ENCODE data around the gene CFAP58.
"Not testable (repeated sequence)": the region's sequence is repeated elsewhere in the genome, so short reads cannot be mapped to it uniquely, and the experiment has no call there.

The CFAP58 gene

DNA sequence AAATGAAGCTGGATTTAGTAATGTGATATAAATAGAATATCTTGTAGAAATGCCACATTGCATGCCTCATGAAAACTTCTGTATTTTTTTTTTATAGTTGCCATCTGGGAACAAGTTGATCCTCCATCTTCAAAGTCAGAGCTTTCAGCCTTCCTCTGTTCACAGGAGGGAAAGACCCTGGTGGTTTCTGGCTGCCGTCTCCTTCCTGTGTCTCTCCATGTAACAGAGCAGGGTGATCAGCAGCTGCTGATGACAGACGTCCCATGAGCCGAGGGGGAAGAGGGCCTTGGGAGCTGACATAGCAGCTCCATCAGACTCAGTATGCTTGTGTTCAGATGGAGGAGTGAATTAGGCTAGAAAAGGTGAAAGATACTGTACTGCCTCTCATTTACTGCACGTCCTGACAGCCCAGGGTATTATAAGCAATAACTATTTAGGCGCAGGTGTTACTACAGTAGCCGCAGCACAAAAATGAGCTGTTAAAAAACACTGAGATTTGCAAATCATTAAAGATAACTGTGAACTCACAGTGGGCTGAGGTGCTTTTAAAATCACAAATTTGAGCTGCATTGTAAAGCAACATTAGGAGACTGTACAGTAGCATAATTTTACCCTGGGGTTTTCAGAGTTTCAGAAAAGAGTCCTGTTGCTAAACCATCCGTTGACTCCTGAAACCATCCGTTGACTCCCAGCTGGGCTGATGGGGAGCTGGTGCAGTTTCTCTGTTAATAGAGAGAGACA is 103.3 kb downstream of the CFAP58 start:
- in situ Hi-C loops (cut with MboI; ENCODE audit: low sequenced_read_pairs, unreplicated experiment) = no loop called here
- DNase-seq (ENCODE audit: low spot score) = no peak
- TF ChIP-seq, protein P1, sequence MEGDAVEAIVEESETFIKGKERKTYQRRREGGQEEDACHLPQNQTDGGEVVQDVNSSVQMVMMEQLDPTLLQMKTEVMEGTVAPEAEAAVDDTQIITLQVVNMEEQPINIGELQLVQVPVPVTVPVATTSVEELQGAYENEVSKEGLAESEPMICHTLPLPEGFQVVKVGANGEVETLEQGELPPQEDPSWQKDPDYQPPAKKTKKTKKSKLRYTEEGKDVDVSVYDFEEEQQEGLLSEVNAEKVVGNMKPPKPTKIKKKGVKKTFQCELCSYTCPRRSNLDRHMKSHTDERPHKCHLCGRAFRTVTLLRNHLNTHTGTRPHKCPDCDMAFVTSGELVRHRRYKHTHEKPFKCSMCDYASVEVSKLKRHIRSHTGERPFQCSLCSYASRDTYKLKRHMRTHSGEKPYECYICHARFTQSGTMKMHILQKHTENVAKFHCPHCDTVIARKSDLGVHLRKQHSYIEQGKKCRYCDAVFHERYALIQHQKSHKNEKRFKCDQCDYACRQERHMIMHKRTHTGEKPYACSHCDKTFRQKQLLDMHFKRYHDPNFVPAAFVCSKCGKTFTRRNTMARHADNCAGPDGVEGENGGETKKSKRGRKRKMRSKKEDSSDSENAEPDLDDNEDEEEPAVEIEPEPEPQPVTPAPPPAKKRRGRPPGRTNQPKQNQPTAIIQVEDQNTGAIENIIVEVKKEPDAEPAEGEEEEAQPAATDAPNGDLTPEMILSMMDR (IDR thresholded peaks at IDR 0.05; ENCODE audit: borderline replicate concordance, control extremely low read depth, extremely low read depth, insufficient read depth, missing control alignments) = no peak

DNA sequence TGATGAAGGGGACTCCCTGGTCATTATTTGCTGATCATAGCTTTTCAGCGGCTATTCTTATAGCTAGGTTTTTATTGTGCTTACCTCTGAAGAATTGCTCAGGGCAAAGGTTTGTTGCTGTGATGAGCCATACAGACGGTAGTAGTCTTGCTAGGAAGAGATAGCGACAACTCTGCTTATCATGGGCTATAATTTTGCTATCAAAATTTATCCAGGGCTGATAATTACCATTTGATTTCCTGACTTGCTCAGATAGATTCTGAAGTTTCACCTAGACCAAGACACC is 103.9 kb downstream of the CFAP58 start:
- in situ Hi-C loops (cut with MboI; ENCODE audit: low sequenced_read_pairs, unreplicated experiment) = no loop called here
- DNase-seq (ENCODE audit: low spot score) = no peak

DNA sequence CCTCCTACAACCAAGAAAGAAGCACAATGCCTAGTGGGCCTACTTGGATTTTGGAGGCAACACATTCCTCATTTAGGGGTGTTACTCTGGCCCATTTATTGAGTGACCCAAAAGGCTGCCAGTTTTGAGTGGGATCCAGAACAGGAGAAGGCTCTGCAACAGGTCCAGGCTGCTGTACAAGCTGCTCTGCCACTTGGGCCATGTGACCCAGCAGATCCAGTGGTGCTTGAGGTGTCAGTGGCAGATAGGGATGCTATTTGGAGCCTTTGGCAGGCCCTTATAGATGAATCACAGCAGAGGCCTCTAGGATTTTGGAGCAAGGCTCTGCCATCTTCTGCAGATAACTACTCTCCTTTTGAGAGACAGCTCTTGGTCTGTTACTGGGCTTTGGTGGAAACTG is 111.9 kb downstream of the CFAP58 start:
- DNase-seq (ENCODE audit: low spot score); in situ Hi-C loops (cut with MboI; ENCODE audit: low sequenced_read_pairs, unreplicated experiment): not testable (repeated sequence)

More for the DNA sequence above, 103.9 kb downstream of the CFAP58 start:
- TF ChIP-seq, protein P1 (IDR thresholded peaks at IDR 0.05; ENCODE audit: borderline replicate concordance, control extremely low read depth, extremely low read depth, insufficient read depth, missing control alignments) = no peak

DNA sequence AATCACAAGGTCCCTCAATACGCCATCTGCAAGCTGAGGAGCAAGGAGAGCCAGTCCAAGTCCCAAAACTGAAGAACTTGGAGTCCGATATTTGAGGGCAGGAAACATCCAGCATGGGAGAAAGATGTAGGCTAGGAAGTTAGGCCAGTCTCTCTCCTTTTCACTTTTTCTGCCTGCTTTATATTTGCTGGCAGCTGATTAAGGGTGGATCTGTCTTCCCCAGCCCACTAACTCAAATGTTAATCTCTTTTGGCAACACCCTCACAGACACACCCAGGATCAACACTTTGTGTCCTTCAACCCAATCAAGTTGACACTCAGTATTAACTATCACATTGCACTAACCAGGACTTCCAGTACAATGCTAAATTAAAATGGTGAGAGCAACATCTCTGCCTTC is 115.2 kb downstream of the CFAP58 start:
- DNase-seq (ENCODE audit: low spot score); in situ Hi-C loops (cut with MboI; ENCODE audit: low sequenced_read_pairs, unreplicated experiment): not testable (repeated sequence)

DNA sequence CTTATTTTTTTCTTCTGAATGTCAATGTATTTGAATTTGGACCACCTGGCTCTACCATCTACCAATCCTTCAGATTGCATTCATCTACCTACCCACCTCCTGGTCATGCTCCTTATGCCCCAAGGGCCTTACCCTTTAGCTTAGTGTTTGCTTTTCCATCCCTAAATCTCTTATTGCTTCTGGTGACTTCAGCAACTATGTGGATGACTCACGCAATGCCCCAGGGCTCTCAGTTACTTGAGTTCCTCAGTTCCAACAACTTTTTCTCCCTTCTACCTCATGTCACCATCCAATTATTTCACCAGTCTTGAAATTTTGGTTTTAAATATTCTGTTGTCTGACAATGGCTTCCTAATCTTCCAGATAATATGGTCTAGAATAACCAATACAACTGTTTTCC is 118.9 kb downstream of the CFAP58 start:
- in situ Hi-C loops (cut with MboI; ENCODE audit: low sequenced_read_pairs, unreplicated experiment) = no loop called here
- TF ChIP-seq, protein P1 (IDR thresholded peaks at IDR 0.05; ENCODE audit: borderline replicate concordance, control extremely low read depth, extremely low read depth, insufficient read depth, missing control alignments) = no peak
- DNase-seq (ENCODE audit: low spot score) = no peak

DNA sequence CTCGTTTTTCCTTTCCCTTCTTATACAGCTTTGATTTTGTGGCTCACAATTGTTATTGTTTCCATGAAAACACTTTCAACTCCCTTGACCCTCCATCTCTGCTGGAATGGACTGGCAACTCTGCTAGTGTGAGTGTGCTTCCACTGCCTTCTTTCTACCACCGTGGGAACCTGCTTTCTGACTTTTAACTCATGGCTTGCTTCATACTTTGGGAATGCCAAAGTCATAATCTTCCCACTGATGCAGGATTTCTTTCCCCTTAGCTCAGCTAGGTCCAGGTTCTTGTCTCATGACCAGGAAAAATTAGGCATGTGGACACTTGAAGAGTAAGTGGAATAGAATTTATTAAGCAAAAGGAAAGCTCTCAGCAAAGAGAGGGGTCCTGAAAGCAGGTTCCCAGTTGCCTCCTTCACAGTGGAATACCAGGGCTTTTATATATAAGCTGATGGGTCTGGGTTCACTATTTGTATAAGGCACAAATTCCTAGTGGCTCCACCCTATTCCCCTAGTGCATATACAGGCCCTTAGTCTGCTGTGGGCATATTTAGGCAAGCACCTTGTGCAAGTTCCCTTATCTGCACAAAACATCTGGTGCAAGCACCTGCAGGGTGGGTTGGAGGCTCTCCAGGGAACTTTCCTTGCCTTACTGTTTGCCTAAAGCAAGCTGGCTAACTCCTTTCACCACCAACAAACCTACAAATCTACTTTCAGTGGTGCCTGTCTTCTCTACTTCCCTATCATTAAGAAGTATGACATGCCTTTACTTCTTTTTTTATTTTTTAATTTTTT is 119.5 kb downstream of the CFAP58 start:
- no peak for DNase-seq (ENCODE audit: low spot score)
- TF ChIP-seq, protein P1 (IDR thresholded peaks at IDR 0.05; ENCODE audit: borderline replicate concordance, control extremely low read depth, extremely low read depth, insufficient read depth, missing control alignments) = no peak
- in situ Hi-C loops (cut with MboI; ENCODE audit: low sequenced_read_pairs, unreplicated experiment) = no loop called here

DNA sequence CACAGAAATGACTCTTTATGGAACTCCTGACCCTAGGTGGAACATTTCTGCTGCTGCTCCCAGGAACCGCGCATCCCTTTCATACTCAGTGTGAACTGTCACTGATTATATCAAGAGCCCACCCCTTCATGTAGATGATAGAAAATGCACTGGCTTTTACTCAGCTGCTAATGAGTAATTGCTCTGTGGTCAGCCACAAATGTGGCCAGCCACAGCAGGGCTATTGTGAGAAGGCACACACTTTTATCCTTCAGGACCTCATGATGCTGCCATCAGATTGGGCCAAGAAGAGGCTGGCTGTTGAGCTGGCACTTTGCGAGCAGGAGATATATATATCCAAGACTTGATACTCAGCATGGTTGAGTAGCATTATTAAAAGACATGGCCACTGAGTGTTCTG is 124.7 kb downstream of the CFAP58 start:
- in situ Hi-C loops (cut with MboI; ENCODE audit: low sequenced_read_pairs, unreplicated experiment) = no loop called here
- DNase-seq (ENCODE audit: low spot score) = no peak
- TF ChIP-seq, protein P1 (IDR thresholded peaks at IDR 0.05; ENCODE audit: borderline replicate concordance, control extremely low read depth, extremely low read depth, insufficient read depth, missing control alignments) = no peak

All from GM13976 (cell line).